Measurements from ENCODE around the gene SHOX. TPM values are rescaled to one million over a fixed set of nuclear protein-coding genes. Genes with fewer than 3 reads are reported as not detected.

The SHOX gene
- total RNA-seq, 1 donor from 2014 or later = not detected

DNA sequence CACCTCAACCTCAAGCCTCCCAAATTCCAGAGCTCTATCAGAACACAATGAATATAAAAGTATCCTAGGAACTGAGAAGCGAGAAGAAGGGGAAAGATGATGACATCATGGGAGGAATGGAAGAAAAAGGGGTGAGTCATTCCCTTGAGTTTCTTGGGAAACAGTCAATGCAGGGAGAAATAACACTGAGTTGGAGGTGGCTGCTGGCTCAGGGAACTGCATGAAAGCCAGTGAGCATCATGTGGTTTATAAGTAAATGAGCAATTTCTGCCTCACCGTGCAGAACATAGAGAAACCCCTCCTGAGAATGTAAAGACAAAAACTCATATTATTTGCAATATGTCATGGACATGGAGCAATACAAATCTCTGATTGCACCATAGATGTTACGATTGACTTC lies 73.3 kb downstream of the SHOX start:
- H3K4me3 Mint-ChIP-seq = peak overlapping the region; percentile 14
- peaks cover 5% of the 10 kb centered on the region for H3K27me3 Mint-ChIP-seq
- TF ChIP-seq, protein P1, sequence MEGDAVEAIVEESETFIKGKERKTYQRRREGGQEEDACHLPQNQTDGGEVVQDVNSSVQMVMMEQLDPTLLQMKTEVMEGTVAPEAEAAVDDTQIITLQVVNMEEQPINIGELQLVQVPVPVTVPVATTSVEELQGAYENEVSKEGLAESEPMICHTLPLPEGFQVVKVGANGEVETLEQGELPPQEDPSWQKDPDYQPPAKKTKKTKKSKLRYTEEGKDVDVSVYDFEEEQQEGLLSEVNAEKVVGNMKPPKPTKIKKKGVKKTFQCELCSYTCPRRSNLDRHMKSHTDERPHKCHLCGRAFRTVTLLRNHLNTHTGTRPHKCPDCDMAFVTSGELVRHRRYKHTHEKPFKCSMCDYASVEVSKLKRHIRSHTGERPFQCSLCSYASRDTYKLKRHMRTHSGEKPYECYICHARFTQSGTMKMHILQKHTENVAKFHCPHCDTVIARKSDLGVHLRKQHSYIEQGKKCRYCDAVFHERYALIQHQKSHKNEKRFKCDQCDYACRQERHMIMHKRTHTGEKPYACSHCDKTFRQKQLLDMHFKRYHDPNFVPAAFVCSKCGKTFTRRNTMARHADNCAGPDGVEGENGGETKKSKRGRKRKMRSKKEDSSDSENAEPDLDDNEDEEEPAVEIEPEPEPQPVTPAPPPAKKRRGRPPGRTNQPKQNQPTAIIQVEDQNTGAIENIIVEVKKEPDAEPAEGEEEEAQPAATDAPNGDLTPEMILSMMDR (conservative IDR thresholded peaks at IDR 0.05) = no peak
- no peak for DNase-seq (ENCODE audit: extremely low spot score, unreplicated experiment)
- H3K27ac Mint-ChIP-seq = peak overlapping the region; percentile 90
- H3K9me3 Mint-ChIP-seq = peaks cover 8% of the 10 kb centered on the region
- H3K4me1 Mint-ChIP-seq (ENCODE audit: unreplicated experiment) = no peaks in the 10 kb centered on the region
- no peaks in the 10 kb centered on the region for H3K36me3 Mint-ChIP-seq

Other genes starting within 250 kb of the SHOX start
- gene PPP2R3B, start 243.9 kb upstream of the SHOX start, total RNA-seq (ENCODE audit: low replicate concordance) = 33.2 and 53.4 TPM in 2 replicates